Erythroblast (primary cell): ENCODE results near the gene PRTFDC1.

Experiments
- DNase-seq, 2 experiments: peaks; one replicate each; lab custom pipeline; 2025; lab: John Stamatoyannopoulos, UW
- GATA1 ChIP-seq: IDR thresholded peaks from 2 replicates; pipeline ENCODE4 v1.6.1; 2011; ENCODE audit warnings: low read depth, mild to moderate bottlenecking, control low read depth, low read length, moderate library complexity
- POLR2A ChIP-seq: IDR thresholded peaks from 2 replicates; pipeline ENCODE4 v1.6.1; 2011; ENCODE audit warnings: mild to moderate bottlenecking, low read length

Gene PRTFDC1

GRCh38 chr10:24915304-24915703 lies 37.1 kb downstream of the PRTFDC1 start:
- TF ChIP-seq GATA1 = no peak
- no peak for TF ChIP-seq POLR2A
- DNase-seq = no peak

- TF ChIP-seq GATA1 (no peak), POLR2A (no peak)
- DNase-seq = no peak
Measured at GRCh38 chr10:24914148-24914547, 38.3 kb downstream of the PRTFDC1 start.

DNA sequence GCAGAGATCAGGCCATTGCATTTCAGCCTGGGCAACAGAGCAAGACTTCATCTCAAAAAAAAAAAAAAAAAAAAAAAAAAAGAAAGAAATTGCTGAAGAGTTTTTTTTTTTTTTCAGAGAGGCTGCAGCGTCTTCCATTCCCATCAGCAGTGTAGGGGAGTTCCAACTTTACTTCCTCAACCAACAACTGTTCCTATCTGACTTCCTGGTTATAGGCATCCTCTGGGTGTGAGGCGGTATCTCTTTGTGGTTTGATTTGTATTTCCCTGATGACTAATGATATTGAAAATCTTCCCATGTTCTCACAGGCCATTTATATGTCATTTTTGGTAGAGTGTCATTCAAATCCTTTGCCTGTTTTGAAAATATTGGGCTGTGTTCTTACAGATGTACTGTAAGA lies 40.2 kb downstream of the PRTFDC1 start:
- TF ChIP-seq POLR2A = no peak
- TF ChIP-seq GATA1 = no peak

DNA sequence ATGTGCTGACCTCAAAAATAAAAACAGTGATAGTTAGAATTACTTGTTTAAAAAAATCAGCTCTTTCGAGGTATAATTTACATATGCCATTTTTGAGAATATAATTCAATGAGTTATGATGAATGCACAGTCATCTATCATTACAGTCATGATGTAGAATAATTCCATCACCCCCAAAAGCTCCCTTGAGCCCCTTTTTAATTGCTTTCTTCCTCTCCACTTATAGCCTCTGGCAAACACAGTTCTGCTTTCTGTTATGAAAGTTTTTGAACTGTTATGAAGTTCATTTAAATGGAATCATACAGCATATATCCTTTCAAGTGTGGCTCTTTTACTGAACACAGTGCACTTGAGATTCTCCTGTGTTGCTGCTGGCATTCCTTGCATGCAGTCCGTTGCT lies 41.4 kb downstream of the PRTFDC1 start:
- no peak for DNase-seq
- TF ChIP-seq GATA1 = no peak
- no peak for TF ChIP-seq POLR2A

More for the DNA sequence above, 40.2 kb downstream of the PRTFDC1 start:
- peak in 1 of 2 experiments; percentile 27 for DNase-seq

DNA sequence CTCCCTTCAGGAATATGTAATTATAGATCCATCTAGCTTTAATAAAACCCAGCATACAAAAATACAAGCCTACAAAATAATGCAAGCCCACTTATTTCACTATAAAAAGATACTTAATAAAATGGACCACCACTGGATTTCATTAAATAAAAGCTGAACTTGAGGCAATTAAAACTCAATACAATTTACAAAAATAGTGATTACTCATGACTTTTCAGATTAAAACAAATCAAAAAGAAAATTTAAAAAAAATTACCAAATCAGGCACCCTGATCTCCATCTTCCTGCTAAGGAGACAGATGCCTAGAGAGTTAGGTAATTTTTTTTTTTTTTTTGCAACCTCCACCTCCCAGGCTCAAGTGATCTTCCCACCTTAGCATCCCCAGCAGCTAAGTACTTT lies 41.8 kb downstream of the PRTFDC1 start:
- DNase-seq = no peak
- no peak for TF ChIP-seq GATA1
- TF ChIP-seq POLR2A = no peak

DNA sequence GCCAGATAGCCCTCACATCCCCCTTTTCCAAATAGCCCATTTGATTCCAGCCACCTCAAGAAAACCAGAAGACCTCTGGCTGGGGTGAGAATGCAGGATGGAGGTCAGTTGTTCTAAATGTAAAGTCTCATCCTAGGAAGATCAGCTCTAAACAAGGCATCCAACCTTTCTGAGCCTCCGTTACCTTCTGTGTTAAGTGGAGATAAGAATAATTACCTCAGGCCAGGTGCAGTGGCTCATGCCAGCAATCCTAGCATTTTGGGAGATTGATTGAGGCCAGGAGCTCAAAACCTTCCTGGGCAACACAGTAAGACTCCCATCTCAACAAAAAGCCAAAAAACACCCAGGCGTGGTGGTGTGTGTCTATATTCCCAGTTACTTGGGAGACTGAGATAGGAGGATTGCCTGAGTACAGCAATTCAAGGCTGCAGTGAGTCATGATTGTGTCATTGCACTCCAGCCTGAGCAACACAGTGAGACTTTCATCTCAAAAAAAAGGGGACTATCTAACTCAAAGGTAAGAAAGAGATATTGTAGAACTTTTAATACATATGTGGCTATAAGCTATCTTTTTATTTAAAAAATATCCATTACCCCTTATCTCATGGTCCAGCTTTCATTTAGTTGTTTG lies 43.5 kb downstream of the PRTFDC1 start:
- peak; percentile 8 to 76 for DNase-seq
- no peak for TF ChIP-seq GATA1
- TF ChIP-seq POLR2A = no peak

- TF ChIP-seq POLR2A (no peak), GATA1 (no peak)
- no peak for DNase-seq
Measured at GRCh38 chr10:24907956-24908355, 44.5 kb downstream of the PRTFDC1 start.

GRCh38 chr10:24906372-24906771 lies 46.0 kb downstream of the PRTFDC1 start:
- DNase-seq = no peak
- no peak for TF ChIP-seq POLR2A
- no peak for TF ChIP-seq GATA1

- DNase-seq = no peak
- no peak for TF ChIP-seq GATA1
- no peak for TF ChIP-seq POLR2A
Measured at GRCh38 chr10:24904824-24905223, 47.6 kb downstream of the PRTFDC1 start.

- TF ChIP-seq GATA1 = no peak
- no peak for TF ChIP-seq POLR2A
- DNase-seq = no peak
Measured at GRCh38 chr10:24902400-24902728, 50.0 kb downstream of the PRTFDC1 start.

DNA sequence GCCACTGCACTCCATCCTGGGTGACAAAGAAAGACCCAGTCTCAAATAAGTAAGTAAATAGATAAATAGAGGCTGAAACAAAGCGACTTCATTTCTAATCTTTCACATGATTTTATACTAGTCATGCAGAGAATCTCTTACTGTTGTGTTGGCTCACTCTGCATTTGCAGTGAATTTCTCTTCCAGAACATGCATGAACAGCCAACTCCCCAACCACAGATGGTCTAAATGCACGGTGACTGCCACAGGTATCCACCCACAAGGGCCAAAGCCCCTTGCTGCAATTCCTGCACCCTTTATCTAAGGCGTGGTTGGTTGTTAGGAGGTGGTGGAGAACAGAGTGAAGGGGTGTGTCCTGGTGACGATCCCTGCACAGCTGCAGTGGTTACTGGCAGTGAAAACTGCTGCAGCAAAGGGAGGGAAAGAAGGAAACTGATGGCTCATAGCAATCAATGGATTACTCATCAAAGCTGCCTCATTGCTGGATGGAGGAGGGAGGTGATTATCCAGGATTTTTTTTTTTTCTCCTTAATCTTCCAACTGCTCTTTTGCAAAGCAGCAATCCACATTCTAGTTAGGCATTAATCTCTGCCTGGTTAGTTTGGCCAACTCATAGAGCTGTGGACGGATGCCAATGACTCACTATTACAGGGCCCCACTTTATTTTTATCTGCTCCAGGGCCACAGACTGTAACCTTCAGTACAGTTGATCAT lies 50.6 kb downstream of the PRTFDC1 start:
- TF ChIP-seq POLR2A (no peak), GATA1 (no peak)
- peak; percentile 75 to 89 for DNase-seq

GRCh38 chr10:24900888-24901685 lies 51.3 kb downstream of the PRTFDC1 start:
- peak in 1 of 2 experiments; percentile 43 for DNase-seq
- TF ChIP-seq POLR2A (no peak), GATA1 (no peak)

DNA sequence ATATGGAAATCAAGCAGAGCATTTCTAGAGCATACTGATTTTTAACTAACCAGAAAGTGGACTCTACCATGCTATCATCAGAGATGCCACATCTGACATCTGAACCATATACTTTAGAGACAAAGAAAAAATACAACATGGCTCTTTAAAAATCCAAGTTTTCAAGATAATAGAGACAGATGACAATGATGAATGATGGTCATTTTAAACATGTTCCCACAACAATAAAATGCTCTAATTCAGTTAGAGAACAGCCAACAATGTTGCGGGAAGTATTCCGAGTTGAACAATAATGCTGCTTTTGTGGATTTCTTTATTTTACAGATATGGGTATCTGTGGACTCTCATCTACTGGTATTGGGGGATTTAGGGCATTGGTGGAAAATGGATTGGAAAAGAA lies 52.8 kb downstream of the PRTFDC1 start:
- DNase-seq = no peak
- TF ChIP-seq GATA1 (no peak), POLR2A (no peak)

DNA sequence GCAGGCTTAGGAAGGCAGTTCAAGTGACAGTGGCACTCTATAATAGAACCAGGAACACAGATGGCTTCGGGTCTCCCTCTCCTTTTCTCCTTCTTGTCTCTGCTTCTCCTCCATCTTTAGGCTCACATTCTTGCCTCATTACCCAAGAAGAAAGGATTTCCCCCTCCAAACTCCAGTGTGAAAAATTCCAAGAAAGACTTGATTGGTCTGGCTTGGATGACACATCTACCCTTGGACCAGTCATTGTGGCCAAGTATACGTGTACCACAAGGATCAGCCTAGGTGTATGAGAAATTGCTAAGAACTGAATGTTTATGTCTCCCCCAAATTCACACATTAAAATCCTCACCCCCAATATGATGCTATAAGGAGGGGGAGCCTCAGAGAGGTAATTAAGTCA lies 53.9 kb downstream of the PRTFDC1 start:
- no peak for DNase-seq
- no peak for TF ChIP-seq GATA1
- TF ChIP-seq POLR2A = no peak
